AG04450 (cell line): ENCODE measurements around the gene SLC25A13. TPM values are rescaled to one million over a fixed set of nuclear protein-coding genes. Genes with fewer than 3 reads are reported as not detected.

Experiments used
- CTCF ChIA-PET: fragments of 300-600, 350-600 bp; formaldehyde crosslinking; extraction: SDS; loops from one replicate; lab custom pipeline; 2022; ENCODE audit warnings: antibody characterized with exemption, inconsistent platforms; lab: Charles Lee
- POLR2A ChIA-PET: fragments of 350-600 bp; formaldehyde crosslinking; extraction: SDS; loops from one replicate; lab custom pipeline; 2021; ENCODE audit warnings: antibody characterized with exemption, inconsistent platforms; lab: Yijun Ruan, JAX
- DNase-seq: peaks from one replicate; pipeline ENCODE4 v3.0.0-alpha.2; 2011; ENCODE audit warnings: low read depth, low spot score
- H3K27ac ChIP-seq: one replicate; pipeline ENCODE4 v1.5.1; 2012; ENCODE audit warnings: low read depth, low read length, control low read depth
- H3K27me3 ChIP-seq: one replicate; pipeline ENCODE4 v1.6.0; 2012; ENCODE audit warnings: low read length; ENCODE audit not compliant: control insufficient read depth, insufficient read depth
- H3K4me3 ChIP-seq: 2 replicates; pipeline ENCODE4 v1.5.1; 2011; ENCODE audit warnings: mild to moderate bottlenecking, low read depth, low read length, control low read depth
- H3K9me3 ChIP-seq: 2 replicates; pipeline ENCODE4 v1.5.1; 2012; ENCODE audit warnings: low read length; ENCODE audit not compliant: control insufficient read depth, insufficient read depth
- CTCF ChIP-seq: IDR thresholded peaks from 2 replicates; pipeline ENCODE4 v1.5.1; 2011; ENCODE audit warnings: low read depth, low read length, control low read depth, inconsistent platforms
- polyA plus RNA-seq: library from polyadenylated mRNA; depleted of rRNA; stranded (reverse); fragments of >200 nt; gene quantifications from 2 replicates; pipeline ENCODE4 v1.2.3, GENCODE V29; 2011

The SLC25A13 gene
- polyA plus RNA-seq, 1 experiment = 17.3 TPM

- POLR2A ChIA-PET = no interaction called here
- Histone ChIP-seq H3K27me3 (peaks cover 6% of the 10 kb centered on the region), H3K27ac (no peak overlapping the region), H3K9me3 (no peaks in the 10 kb centered on the region), H3K4me3 (no peak overlapping the region)
- no peak for TF ChIP-seq CTCF
- CTCF ChIA-PET = interaction anchor here (0.7 kb wide), 1 partner anchor 32 kb away, joined by 3 read pairs; no protein-coding TSS in a partner anchor
- DNase-seq = no peak
These were observed 22.3 kb upstream of the SLC25A13 start for GRCh38 chr7:96344236-96344635.

GRCh38 chr7:96342049-96342448, 20.2 kb upstream of the SLC25A13 start:
- no peak for DNase-seq
- ChIA-PET CTCF (no interaction called here), POLR2A (no interaction called here)
- Histone ChIP-seq H3K27ac (no peak overlapping the region), H3K9me3 (no peaks in the 10 kb centered on the region), H3K4me3 (no peak overlapping the region), H3K27me3 (peaks cover 1% of the 10 kb centered on the region)
- TF ChIP-seq CTCF = no peak

GRCh38 chr7:96337519-96337918, 15.6 kb upstream of the SLC25A13 start:
- TF ChIP-seq CTCF = no peak
- ChIA-PET POLR2A (no interaction called here), CTCF (no interaction called here)
- H3K4me3 ChIP-seq = no peak overlapping the region
- DNase-seq = no peak
- H3K27me3 ChIP-seq = peaks cover 2% of the 10 kb centered on the region
- H3K9me3 ChIP-seq = no peaks in the 10 kb centered on the region
- no peak overlapping the region for H3K27ac ChIP-seq

GRCh38 chr7:96332325-96332724, 10.4 kb upstream of the SLC25A13 start:
- CTCF ChIA-PET = no interaction called here

GRCh38 chr7:96331775-96332174, 9.9 kb upstream of the SLC25A13 start:
- H3K27me3 ChIP-seq = peaks cover 6% of the 10 kb centered on the region
- no peak overlapping the region for H3K27ac ChIP-seq
- ChIA-PET POLR2A (no interaction called here), CTCF (no interaction called here)
- no peak for DNase-seq
- no peak overlapping the region for H3K4me3 ChIP-seq
- no peaks in the 10 kb centered on the region for H3K9me3 ChIP-seq
- no peak for TF ChIP-seq CTCF

More at GRCh38 chr7:96332325-96332724, 10.4 kb upstream of the SLC25A13 start:
- Histone ChIP-seq H3K27ac (no peak overlapping the region), H3K27me3 (peaks cover 5% of the 10 kb centered on the region), H3K4me3 (no peak overlapping the region), H3K9me3 (no peaks in the 10 kb centered on the region)
- TF ChIP-seq CTCF = no peak
- POLR2A ChIA-PET = no interaction called here
- no peak for DNase-seq
